Stomach smooth muscle (tissue), 2 donors: ENCODE results near the gene USP10.
A peak's percentile ranks its signal among the peaks of the same experiment; 100 is the strongest.

Experiments
- H3K27ac ChIP-seq: one replicate; pipeline ENCODE4 v1.7.0; 2013; ENCODE audit warnings: mild to moderate bottlenecking, low read length, inconsistent platforms
- H3K27me3 ChIP-seq, 2 donors: one replicate each; pipeline ENCODE4 v1.7.0; 2013; ENCODE audit warnings: low read length in 2 of 2; ENCODE audit not compliant: insufficient read depth in 2 of 2, control insufficient read depth in 1 of 2
- H3K36me3 ChIP-seq, 2 donors: one replicate each; pipeline ENCODE4 v1.7.0; 2013; ENCODE audit warnings: low read length in 2 of 2; ENCODE audit not compliant: control insufficient read depth in 2 of 2, insufficient read depth in 2 of 2
- H3K4me1 ChIP-seq: one replicate; pipeline ENCODE4 v1.7.0; 2013; ENCODE audit warnings: low read length; ENCODE audit not compliant: control insufficient read depth, insufficient read depth
- H3K4me3 ChIP-seq, 2 donors: one replicate each; pipeline ENCODE4 v1.7.0; 2013; ENCODE audit warnings: low read length in 2 of 2
- H3K9ac ChIP-seq, 2 donors: one replicate each; pipeline ENCODE4 v1.7.0; 2013; ENCODE audit warnings: low read length in 2 of 2, mild to moderate bottlenecking in 1 of 2
- H3K9me3 ChIP-seq, 2 donors: one replicate each; pipeline ENCODE4 v1.7.0; 2013; ENCODE audit warnings: low read length in 2 of 2; ENCODE audit not compliant: control insufficient read depth in 2 of 2
- donor health status: healthy.
- donor health status: Pancreatic carcinoma.

Gene USP10

DNA sequence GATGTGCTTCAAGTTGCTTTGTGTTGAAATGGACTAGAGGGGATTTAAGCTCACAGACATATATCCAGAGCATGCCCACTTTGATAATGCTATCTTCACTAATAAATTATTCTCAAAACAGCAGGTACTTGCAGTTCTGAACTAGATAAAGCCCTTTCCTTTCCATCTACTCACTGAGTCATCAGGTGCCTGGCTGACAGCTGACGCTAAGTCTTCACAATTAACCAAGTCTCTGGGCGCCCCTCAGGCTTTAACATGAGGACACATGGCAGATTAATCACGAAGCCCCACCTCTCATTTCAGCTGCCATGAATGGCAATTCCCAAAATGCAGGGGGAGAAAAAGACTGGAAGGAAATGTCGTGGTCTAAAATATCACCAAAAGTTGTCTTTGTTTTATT lies 90.5 kb downstream of the USP10 start:
- Histone ChIP-seq H3K4me3 (no peak overlapping the region), H3K9me3 (no peaks in the 10 kb centered on the region), H3K36me3 (no peaks in the 10 kb centered on the region), H3K27ac (no peak overlapping the region), H3K4me1 (peaks cover 28% of the 10 kb centered on the region), H3K27me3 (no peaks in the 10 kb centered on the region), H3K9ac (no peak overlapping the region)

DNA sequence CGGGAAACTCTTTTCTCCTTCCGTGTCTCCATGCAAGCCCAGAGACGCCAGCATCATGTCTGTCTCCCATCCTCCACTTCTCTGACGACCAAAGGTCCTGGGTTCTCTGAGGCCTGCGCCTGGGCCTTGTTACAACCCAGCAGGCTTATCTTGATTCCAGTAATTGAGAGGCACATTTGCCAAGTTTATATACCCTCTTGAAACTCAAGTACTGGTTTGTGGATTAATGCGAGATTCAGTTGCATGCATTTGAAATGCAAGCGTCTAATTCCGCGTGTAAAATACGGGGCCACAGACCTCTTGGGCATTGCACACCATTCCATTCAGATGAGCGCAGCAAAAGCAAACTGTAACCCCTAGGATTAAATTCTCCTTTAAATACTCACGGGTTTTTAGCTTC lies 91.3 kb downstream of the USP10 start:
- no peak overlapping the region for H3K4me3 ChIP-seq

DNA sequence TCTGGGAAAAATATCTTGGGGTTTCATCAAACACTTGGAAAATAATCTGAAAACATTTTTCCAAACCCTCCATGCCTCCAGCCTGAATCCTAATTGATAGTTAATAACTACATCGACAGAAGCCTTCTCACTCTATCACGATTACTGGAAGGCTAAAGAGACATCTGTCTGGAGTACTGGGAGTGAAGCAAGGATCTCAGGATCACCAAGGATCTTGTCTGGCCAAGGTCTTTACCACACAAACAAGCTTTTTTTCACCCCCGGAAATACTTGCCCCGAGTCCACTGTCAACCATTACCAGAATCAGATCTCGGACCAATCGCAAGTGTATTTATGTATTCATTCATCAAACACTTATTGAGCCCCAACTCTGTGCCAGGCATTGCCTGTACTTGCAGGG lies 91.7 kb downstream of the USP10 start:
- H3K36me3 ChIP-seq, result no peaks in the 10 kb centered on the region
- no peak overlapping the region for H3K9ac ChIP-seq
- H3K9me3 ChIP-seq, result no peaks in the 10 kb centered on the region
- H3K4me3 ChIP-seq, result no peak overlapping the region
- H3K27me3 ChIP-seq, result no peaks in the 10 kb centered on the region
- H3K4me1 ChIP-seq, result peaks cover 24% of the 10 kb centered on the region
- no peak overlapping the region for H3K27ac ChIP-seq

More for the DNA sequence above, 91.3 kb downstream of the USP10 start:
- no peak overlapping the region for H3K9ac ChIP-seq
- no peaks in the 10 kb centered on the region for H3K27me3 ChIP-seq
- H3K4me1 ChIP-seq, result peaks cover 28% of the 10 kb centered on the region
- no peaks in the 10 kb centered on the region for H3K9me3 ChIP-seq
- H3K27ac ChIP-seq, result no peak overlapping the region
- H3K36me3 ChIP-seq, result no peaks in the 10 kb centered on the region

DNA sequence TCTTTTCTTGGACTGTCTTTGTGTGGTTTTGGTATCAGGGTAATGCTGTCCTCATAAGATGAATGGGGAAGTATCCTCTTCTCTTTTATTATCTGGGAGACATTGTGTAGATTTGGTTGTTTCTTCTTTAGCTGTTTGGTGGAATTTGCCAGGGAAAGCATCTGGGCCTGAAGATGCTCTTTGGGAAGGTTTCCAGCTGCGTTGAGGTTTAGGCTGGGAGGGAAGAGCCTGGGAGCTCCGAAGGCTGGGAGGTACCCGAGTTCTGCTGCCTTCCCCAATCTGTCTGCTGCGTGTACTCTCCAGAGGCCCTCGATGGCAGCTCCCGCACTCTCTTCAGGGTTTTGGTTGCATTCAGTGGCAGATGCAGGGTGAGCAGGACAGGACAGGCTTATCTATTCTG lies 94.4 kb downstream of the USP10 start:
- H3K9me3 ChIP-seq, result no peaks in the 10 kb centered on the region
- H3K27ac ChIP-seq, result peak overlapping the region; percentile 86
- H3K4me3 ChIP-seq, result peak overlapping the region in 1 of 2 donors; percentile 55

DNA sequence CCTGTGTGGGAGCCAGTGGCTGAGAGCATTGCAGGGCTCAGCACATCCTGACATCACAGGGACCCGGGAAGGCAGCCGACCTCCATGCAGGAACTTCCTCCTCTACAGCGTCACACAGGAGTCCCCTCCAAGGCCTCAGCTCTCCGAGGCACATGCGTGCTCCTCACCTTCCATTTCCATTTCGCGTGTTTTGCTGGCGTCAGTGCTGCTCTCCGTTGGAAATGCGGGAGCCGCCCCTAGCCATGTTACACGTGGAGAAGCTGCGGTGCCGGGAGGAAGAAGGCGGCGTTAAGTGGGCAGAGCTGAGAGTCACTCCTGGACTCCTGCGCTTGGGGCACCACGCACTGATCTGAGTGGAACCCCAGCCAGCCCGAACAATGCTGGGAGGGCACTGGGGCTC lies 94.8 kb downstream of the USP10 start:
- H3K9me3 ChIP-seq, result no peaks in the 10 kb centered on the region
- H3K36me3 ChIP-seq, result no peaks in the 10 kb centered on the region
- peak overlapping the region in 1 of 2 donors; percentile 51 for H3K9ac ChIP-seq
- peaks cover 16% of the 10 kb centered on the region for H3K4me1 ChIP-seq
- H3K4me3 ChIP-seq, result peak overlapping the region; percentile 47 to 55
- peak overlapping the region; percentile 86 for H3K27ac ChIP-seq
- H3K27me3 ChIP-seq, result no peaks in the 10 kb centered on the region

More for the DNA sequence above, 94.4 kb downstream of the USP10 start:
- Histone ChIP-seq H3K36me3 (no peaks in the 10 kb centered on the region), H3K9ac (peak overlapping the region in 1 of 2 donors; percentile 51), H3K27me3 (no peaks in the 10 kb centered on the region), H3K4me1 (peaks cover 16% of the 10 kb centered on the region)

DNA sequence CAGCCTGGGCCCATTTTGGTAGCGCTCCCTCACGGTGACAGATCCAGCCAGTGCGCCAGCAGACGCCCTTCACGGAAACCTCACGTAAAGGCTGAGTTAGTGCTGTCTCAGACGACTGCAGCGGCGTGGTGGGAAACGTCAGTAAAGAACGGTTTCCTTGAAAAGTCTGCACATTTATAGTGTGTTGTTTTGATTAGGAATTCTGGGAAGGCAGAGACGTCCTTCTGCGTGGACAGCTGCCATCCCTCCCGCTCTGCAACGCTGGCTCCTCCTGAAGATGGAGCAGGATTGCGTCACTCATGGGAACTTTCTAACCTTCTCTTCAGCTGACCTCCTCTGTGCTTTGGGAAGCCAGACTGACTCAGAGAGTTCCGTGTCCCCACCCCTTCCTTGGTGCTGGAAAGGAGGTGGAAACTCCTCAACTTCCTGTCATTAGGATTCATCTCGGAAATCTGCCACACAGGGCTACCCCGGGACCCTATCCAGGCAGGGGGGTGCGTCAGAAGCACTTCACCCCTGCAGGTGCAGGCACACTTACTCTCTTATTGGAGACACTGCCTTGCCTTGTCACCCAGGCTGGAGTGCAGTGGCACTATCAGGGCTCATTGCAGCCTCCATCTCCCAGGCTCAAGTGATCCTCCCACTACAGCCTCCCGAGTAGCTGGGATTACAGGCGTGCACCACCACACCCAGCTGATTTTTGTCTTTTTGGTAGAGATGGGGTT lies 95.7 kb downstream of the USP10 start:
- H3K27me3 ChIP-seq, result no peaks in the 10 kb centered on the region
- peaks cover 16% of the 10 kb centered on the region for H3K4me1 ChIP-seq
- no peaks in the 10 kb centered on the region for H3K9me3 ChIP-seq
- peak overlapping the region; percentile 86 for H3K27ac ChIP-seq
- H3K36me3 ChIP-seq, result no peaks in the 10 kb centered on the region
- peak overlapping the region in 1 of 2 donors; percentile 66 for H3K4me3 ChIP-seq
- H3K9ac ChIP-seq, result peak overlapping the region; percentile 51 to 75

DNA sequence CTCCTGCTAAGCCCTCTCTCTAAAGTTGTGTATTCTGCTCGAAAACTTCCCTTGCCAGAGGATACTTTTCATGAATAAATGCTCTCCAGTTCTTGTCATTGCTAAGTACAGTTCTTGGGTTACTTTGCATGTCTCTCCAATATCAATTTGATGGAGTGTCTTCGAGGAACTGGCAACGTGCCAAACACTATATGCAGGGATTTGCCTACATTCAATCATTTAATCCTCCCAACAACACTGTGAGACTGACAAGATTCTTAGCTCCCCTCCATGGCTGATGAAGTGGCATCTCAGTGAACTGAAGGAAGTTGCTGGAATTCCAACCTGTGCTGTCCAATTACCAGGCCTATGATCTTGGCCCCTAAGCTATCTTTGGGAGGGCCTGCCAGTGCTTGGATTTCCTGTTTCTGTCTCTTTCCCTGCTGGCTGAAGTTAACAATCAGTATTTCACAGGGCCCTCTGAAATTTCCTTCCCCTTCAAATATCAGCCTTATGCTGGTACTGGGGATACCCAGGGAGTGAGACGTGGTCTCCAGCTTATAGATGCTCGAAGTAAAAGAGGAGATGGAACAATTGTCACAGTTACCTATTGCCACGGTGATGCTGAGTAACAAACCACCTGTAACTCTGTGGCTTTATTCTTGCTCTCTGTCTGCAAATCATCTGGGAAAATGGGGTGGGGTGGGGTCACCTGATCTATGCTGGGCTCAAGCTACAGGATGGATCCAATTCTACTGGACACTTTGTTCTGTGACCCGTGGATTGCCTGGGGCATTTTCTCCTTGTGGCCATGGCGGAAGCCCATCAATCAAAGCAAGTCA lies 100.6 kb downstream of the USP10 start:
- Histone ChIP-seq H3K4me3 (no peak overlapping the region), H3K27ac (no peak overlapping the region), H3K9ac (no peak overlapping the region), H3K36me3 (no peaks in the 10 kb centered on the region), H3K4me1 (peaks cover 4% of the 10 kb centered on the region), H3K27me3 (no peaks in the 10 kb centered on the region), H3K9me3 (no peaks in the 10 kb centered on the region)

DNA sequence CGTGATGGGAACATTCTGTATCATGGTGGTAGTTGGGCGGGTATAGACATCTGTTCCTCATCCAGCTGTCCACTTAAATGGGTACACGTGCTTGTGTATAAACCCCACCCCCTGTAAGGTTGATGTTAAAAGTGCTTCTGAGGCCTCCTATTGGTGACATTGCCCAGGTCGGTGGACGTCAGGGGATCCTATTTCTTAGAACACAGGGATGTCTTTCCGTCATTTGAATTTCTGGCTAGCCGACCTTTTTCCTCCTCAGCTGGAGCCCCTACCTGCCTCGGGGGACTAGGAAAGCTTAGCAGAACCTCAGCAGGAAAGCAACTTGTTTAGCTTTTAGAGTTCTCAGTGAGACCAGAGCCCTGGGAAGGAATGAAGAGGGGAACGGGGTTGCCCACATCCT lies 103.3 kb downstream of the USP10 start:
- Histone ChIP-seq H3K4me3 (no peak overlapping the region), H3K9ac (no peak overlapping the region), H3K27ac (no peak overlapping the region), H3K27me3 (no peaks in the 10 kb centered on the region), H3K9me3 (no peaks in the 10 kb centered on the region), H3K4me1 (peaks cover 3% of the 10 kb centered on the region), H3K36me3 (no peaks in the 10 kb centered on the region)

DNA sequence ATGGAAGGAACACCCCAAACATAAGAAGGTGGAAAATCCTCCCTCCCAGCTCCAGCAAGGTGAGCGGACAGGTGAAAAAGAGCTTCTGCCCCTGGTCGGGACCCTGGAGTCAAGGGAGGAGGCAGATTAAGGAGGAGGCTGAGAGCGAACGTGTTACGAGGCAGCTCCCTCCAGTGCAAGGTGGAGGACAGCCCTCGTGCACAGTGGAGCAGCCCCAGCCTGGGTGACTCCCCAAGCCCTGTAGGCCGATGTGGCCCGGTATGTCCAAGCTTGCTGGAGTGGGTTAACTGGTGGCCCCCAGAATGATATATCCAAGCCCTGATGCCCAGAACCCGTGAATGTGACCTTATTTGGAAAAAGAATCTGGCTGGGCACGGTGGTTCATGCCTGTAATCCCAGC lies 104.5 kb downstream of the USP10 start:
- Histone ChIP-seq H3K9me3 (no peaks in the 10 kb centered on the region), H3K4me1 (peaks cover 3% of the 10 kb centered on the region), H3K27me3 (no peaks in the 10 kb centered on the region), H3K4me3 (no peak overlapping the region), H3K36me3 (no peaks in the 10 kb centered on the region), H3K9ac (no peak overlapping the region), H3K27ac (no peak overlapping the region)

DNA sequence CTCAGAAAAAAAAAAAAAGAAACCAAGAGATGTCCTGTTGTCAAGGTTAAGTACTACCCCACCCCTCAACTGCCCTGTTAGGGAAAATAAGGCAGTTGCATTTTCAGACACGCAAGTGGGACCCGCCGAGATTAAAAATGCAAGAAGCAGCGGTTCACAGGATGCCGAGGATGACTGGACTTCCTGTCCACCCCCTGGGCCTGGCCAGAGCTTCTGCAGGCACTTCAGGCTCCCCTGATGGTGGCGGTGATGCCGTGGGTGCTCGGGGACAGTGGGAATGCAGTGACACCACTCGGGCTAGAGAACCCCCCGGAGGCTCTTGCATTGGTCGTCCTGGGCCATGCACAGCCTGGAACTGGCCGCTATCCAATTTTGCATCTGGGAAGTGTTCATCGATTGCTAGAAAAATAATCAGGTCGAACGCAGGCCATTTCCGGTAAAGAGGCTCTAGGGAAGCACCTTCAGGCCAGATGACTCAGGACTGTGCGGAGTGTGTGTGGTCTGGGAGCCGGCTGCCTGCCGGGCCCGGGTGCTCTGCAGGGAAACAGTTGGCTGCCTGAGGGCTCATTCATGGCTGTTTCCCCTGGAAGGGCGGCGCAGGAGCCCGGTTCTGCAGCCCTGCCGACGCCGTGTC lies 106.6 kb downstream of the USP10 start:
- Histone ChIP-seq H3K36me3 (no peaks in the 10 kb centered on the region), H3K27ac (no peak overlapping the region), H3K4me1 (peaks cover 3% of the 10 kb centered on the region), H3K27me3 (no peaks in the 10 kb centered on the region), H3K4me3 (no peak overlapping the region), H3K9me3 (no peaks in the 10 kb centered on the region), H3K9ac (no peak overlapping the region)
